HCT116 (cell line): ENCODE data around the gene FAT1. TPM values are rescaled to one million over a fixed set of nuclear protein-coding genes. Genes with fewer than 3 reads are reported as not detected.

Experiments used
- ATAC-seq: fragments of 200-7000 bp; cut with Tn5 transposase; 2 replicates; pipeline ENCODE4 v1.9.1; 2020; ENCODE audit warnings: mild to moderate bottlenecking, moderate library complexity
- BruUV-seq: library from RNA; stranded (reverse); fragments of 400-500 nt; replicated peaks from 2 replicates; lab custom pipeline; 2021; lab: Mats Ljungman, UMichigan
- CTCF ChIA-PET: fragments of 300-600 bp; sonication (Branson Sonifier 250); formaldehyde crosslinking; loops from one replicate; lab custom pipeline; 2021; ENCODE audit warnings: antibody characterized with exemption; lab: Charles Lee
- POLR2A ChIA-PET: fragments of 300-600, 350-600 bp; sonication (Branson Sonifier 250); formaldehyde crosslinking; loops from one replicate; lab custom pipeline; 2021; ENCODE audit warnings: antibody characterized with exemption; lab: Charles Lee
- RAD21 ChIA-PET, 2 experiments: fragments of 300-600 bp; sonication (Branson Sonifier 250); formaldehyde crosslinking; loops; one replicate each; lab custom pipeline; 2023; ENCODE audit warnings: low total read pairs in 2 of 2; ENCODE audit not compliant: uncharacterized antibody in 2 of 2, unreplicated experiment in 2 of 2, low non-redundant PET in 1 of 2; lab: Charles Lee
- DNase-seq: peaks from one replicate; pipeline ENCODE4 v3.0.0-alpha.2; 2010; ENCODE audit warnings: low read depth, low spot score
- H2AFZ ChIP-seq: fragments of 200-600 bp; shearing (Covaris generic), sonication (generic); 2 replicates; pipeline ENCODE4 v1.6.1; 2017; ENCODE audit warnings: low read depth, mixed run types, mixed read lengths, antibody characterized with exemption, low read length; ENCODE audit not compliant: poor library complexity, severe bottlenecking
- H3K27ac ChIP-seq: 2 replicates; pipeline ENCODE4 v1.5.1; 2012; ENCODE audit warnings: low read depth, low read length
- H3K27me3 ChIP-seq: fragments of 200-600 bp; sonication (generic); 2 replicates; pipeline ENCODE4 v1.6.1; 2016; ENCODE audit warnings: mixed run types, low read length, mixed read lengths; ENCODE audit not compliant: insufficient read depth
- H3K36me3 ChIP-seq, 2 experiments: fragments of 200-500 bp in 1 of 2; fragments of 200-600 bp in 1 of 2; sonication (Bioruptor generic) in 1 of 2; sonication (generic) in 1 of 2; 2 replicates each; pipeline versions ENCODE4 v1.5.1 to v1.6.1; 2014 to 2016; ENCODE audit warnings: low read length in 2 of 2, inconsistent platforms in 1 of 2, mixed read lengths in 1 of 2, mixed run types in 1 of 2; ENCODE audit not compliant: insufficient read depth in 2 of 2, control insufficient read depth in 1 of 2
- H3K4me1 ChIP-seq, 2 experiments: fragments of 200-600 bp in 1 of 2; sonication (generic) in 1 of 2; 2 replicates each; pipeline versions ENCODE4 v1.5.1 to v1.6.1; 2012 to 2017; ENCODE audit warnings: low read length in 2 of 2, inconsistent platforms in 1 of 2, mild to moderate bottlenecking in 1 of 2, mixed read lengths in 1 of 2, mixed run types in 1 of 2, moderate library complexity in 1 of 2; ENCODE audit not compliant: insufficient read depth in 2 of 2, control insufficient read depth in 1 of 2
- H3K4me2 ChIP-seq: fragments of 200-600 bp; sonication (generic); 2 replicates; pipeline ENCODE4 v1.6.1; 2017; ENCODE audit warnings: mixed run types, low read length, mixed read lengths
- H3K4me3 ChIP-seq, 2 experiments: fragments of 200-600 bp in 1 of 2; sonication (generic) in 1 of 2; replicated peaks in 1 of 2; 2 replicates each; pipeline ENCODE4 v1.5.1; 2011 to 2016; ENCODE audit warnings: low read length in 2 of 2, control low read depth in 1 of 2, low read depth in 1 of 2, mild to moderate bottlenecking in 1 of 2, mixed read lengths in 1 of 2, mixed run types in 1 of 2
- H3K79me2 ChIP-seq: fragments of 200-600 bp; sonication (generic); 2 replicates; pipeline ENCODE4 v1.6.1; 2017; ENCODE audit warnings: mild to moderate bottlenecking, mixed run types, low read length, moderate library complexity, mixed read lengths; ENCODE audit not compliant: insufficient read depth
- H3K9ac ChIP-seq: fragments of 200-600 bp; sonication (generic); 2 replicates; pipeline ENCODE4 v1.6.1; 2016; ENCODE audit warnings: low read length, mixed read lengths
- H3K9me2 ChIP-seq: fragments of 200-600 bp; sonication (generic), shearing (Covaris generic); 2 replicates; pipeline ENCODE4 v1.6.1; 2017; ENCODE audit warnings: mixed run types, mild to moderate bottlenecking, moderate library complexity; ENCODE audit not compliant: insufficient read depth
- H3K9me3 ChIP-seq, 2 experiments: fragments of 200-500 bp in 1 of 2; fragments of 200-600 bp in 1 of 2; sonication (Bioruptor generic) in 1 of 2; sonication (generic) in 1 of 2; 2 replicates each; pipeline ENCODE4 v1.6.1; 2014 to 2017; ENCODE audit warnings: low read length in 2 of 2, mixed read lengths in 2 of 2, inconsistent platforms in 1 of 2, low read depth in 1 of 2, mild to moderate bottlenecking in 1 of 2, mixed run types in 1 of 2, moderate library complexity in 1 of 2; ENCODE audit not compliant: control insufficient read depth in 1 of 2, insufficient read depth in 1 of 2
- H4K20me1 ChIP-seq: fragments of 200-600 bp; sonication (generic), shearing (Covaris generic); 2 replicates; pipeline ENCODE4 v1.6.1; 2017; ENCODE audit warnings: mixed run types, mild to moderate bottlenecking, moderate library complexity; ENCODE audit not compliant: insufficient read depth
- ELF1 ChIP-seq: IDR thresholded peaks from 2 replicates; pipeline ENCODE4 v1.6.1; 2012; ENCODE audit warnings: low read depth, borderline replicate concordance
- FOSL1 ChIP-seq: IDR thresholded peaks from 2 replicates; pipeline ENCODE4 v1.6.1; 2012; ENCODE audit warnings: low read depth
- JUND ChIP-seq: IDR thresholded peaks from 2 replicates; pipeline ENCODE4 v1.6.1; 2012
- MAX ChIP-seq: IDR thresholded peaks from 2 replicates; pipeline ENCODE4 v1.6.1; 2012
- intact Hi-C: fragments of 100-400 bp; cut with micrococcal nuclease; formaldehyde crosslinking; loops from 2 replicates; pipeline ENCODE4 v1.10.0; 2022
- total RNA-seq: library from RNA; stranded (reverse); gene quantifications from one replicate; pipeline ENCODE4 v1.2.1, GENCODE V29; 2021; ENCODE audit not compliant: unreplicated experiment

Gene FAT1
- total RNA-seq, 1 experiment from 2014 or later = 676 TPM

GRCh38 chr4:186760576-186760975, 36.9 kb upstream of the FAT1 start:
- ATAC-seq = no peak
- no peak for TF ChIP-seq ELF1
- TF ChIP-seq, all 23 proteins: peak for 0
- ChIA-PET RAD21 (no interaction called here), POLR2A (no interaction called here), CTCF (no interaction called here)
- Histone ChIP-seq H3K9ac (no peak overlapping the region), H3K4me2 (no peak overlapping the region), H3K9me3 (no peaks in the 10 kb centered on the region), H3K4me1 (peaks cover 10 to 12% of the 10 kb centered on the region in 2 experiments), H3K79me2 (no peaks in the 10 kb centered on the region), H2AFZ (no peak overlapping the region), H3K9me2 (no peaks in the 10 kb centered on the region), H3K36me3 (no peaks in the 10 kb centered on the region), H3K27ac (no peak overlapping the region), H3K27me3 (no peaks in the 10 kb centered on the region), H3K4me3 (no peak overlapping the region), H4K20me1 (no peaks in the 10 kb centered on the region)
- DNase-seq = no peak
- BruUV-seq = no TSS peak
- intact Hi-C loops = no loop called here

- RAD21 ChIA-PET = no interaction called here
- peaks cover 6% of the 10 kb centered on the region in 2 experiments; a peak in 3 of 4 replicates for H3K4me1 ChIP-seq
These were observed 36.3 kb upstream of the FAT1 start for GRCh38 chr4:186759990-186760389.

More at GRCh38 chr4:186759990-186760389, 36.3 kb upstream of the FAT1 start:
- intact Hi-C loops = no loop called here
- ATAC-seq = no peak
- H3K4me2 ChIP-seq = no peak overlapping the region
- no peaks in the 10 kb centered on the region for H3K36me3 ChIP-seq
- no peaks in the 10 kb centered on the region for H3K79me2 ChIP-seq
- no peaks in the 10 kb centered on the region for H4K20me1 ChIP-seq
- no peak overlapping the region for H3K4me3 ChIP-seq
- H3K9me3 ChIP-seq = no peaks in the 10 kb centered on the region
- H2AFZ ChIP-seq = no peak overlapping the region
- no TSS peak for BruUV-seq
- H3K27ac ChIP-seq = no peak overlapping the region
- no peak for TF ChIP-seq JUND
- no peak for TF ChIP-seq ELF1
- TF ChIP-seq FOSL1 = no peak
- no peak for TF ChIP-seq MAX
- no peak overlapping the region for H3K9ac ChIP-seq
- CTCF ChIA-PET = no interaction called here
- no peaks in the 10 kb centered on the region for H3K9me2 ChIP-seq
- POLR2A ChIA-PET = no interaction called here
- H3K27me3 ChIP-seq = no peaks in the 10 kb centered on the region
- DNase-seq = no peak
